GM12875 (cell line): ENCODE data around the gene BDKRB1.
"Not testable (repeated sequence)": the region's sequence is repeated elsewhere in the genome, so short reads cannot be mapped to it uniquely, and the experiment has no call there.

Experiments
- H3K4me3 ChIP-seq: one replicate; pipeline ENCODE4 v1.5.1; 2011; ENCODE audit warnings: low read depth, low read length, control low read depth
- TF ChIP-seq, protein P1 (sequence below): IDR thresholded peaks from 2 replicates; pipeline ENCODE4 v1.5.1; 2011; ENCODE audit warnings: low read depth, mild to moderate bottlenecking, control low read depth, inconsistent platforms, low read length, moderate library complexity, borderline replicate concordance; ENCODE audit not compliant: insufficient read depth

The BDKRB1 gene

DNA sequence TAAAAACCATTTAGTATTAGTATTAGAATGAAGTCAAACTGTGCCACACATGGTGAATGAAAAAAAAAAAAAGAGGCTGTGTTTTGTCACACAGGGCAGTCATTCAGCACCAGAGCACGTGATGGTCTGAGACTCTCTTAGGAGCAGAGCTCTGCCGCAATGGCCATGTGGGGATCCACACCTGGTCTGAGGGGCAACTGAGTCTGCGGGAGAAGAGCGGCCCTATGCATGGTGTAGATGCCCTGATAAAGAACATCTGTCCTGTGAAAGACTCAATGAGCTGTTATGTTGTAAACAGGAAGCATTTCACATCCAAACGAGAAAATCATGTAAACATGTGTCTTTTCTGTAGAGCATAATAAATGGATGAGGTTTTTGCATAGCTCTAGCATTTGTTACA, 12.2 kb upstream of the BDKRB1 start:
- TF ChIP-seq, protein P1, sequence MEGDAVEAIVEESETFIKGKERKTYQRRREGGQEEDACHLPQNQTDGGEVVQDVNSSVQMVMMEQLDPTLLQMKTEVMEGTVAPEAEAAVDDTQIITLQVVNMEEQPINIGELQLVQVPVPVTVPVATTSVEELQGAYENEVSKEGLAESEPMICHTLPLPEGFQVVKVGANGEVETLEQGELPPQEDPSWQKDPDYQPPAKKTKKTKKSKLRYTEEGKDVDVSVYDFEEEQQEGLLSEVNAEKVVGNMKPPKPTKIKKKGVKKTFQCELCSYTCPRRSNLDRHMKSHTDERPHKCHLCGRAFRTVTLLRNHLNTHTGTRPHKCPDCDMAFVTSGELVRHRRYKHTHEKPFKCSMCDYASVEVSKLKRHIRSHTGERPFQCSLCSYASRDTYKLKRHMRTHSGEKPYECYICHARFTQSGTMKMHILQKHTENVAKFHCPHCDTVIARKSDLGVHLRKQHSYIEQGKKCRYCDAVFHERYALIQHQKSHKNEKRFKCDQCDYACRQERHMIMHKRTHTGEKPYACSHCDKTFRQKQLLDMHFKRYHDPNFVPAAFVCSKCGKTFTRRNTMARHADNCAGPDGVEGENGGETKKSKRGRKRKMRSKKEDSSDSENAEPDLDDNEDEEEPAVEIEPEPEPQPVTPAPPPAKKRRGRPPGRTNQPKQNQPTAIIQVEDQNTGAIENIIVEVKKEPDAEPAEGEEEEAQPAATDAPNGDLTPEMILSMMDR: no peak
- no peak overlapping the region for H3K4me3 ChIP-seq

DNA sequence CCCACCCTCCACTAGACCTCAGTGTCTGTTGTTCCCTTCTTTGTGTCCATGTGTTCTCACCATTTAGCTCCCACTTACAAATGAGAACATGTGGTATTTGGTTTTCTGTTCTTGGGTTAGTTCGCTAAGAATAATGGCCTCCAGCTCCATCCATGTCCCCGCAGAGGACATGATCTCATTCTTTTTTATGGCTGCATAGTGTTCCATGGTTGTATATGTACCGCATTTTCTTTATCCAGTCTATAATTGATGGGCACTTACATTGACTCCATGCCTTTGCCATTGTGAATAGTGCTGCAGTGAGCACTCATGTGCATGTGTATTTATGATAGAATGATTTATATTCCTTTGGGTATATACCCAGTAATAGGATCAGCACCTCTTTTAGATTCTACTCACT, 10.9 kb upstream of the BDKRB1 start:
- not testable (repeated sequence) for H3K4me3 ChIP-seq

DNA sequence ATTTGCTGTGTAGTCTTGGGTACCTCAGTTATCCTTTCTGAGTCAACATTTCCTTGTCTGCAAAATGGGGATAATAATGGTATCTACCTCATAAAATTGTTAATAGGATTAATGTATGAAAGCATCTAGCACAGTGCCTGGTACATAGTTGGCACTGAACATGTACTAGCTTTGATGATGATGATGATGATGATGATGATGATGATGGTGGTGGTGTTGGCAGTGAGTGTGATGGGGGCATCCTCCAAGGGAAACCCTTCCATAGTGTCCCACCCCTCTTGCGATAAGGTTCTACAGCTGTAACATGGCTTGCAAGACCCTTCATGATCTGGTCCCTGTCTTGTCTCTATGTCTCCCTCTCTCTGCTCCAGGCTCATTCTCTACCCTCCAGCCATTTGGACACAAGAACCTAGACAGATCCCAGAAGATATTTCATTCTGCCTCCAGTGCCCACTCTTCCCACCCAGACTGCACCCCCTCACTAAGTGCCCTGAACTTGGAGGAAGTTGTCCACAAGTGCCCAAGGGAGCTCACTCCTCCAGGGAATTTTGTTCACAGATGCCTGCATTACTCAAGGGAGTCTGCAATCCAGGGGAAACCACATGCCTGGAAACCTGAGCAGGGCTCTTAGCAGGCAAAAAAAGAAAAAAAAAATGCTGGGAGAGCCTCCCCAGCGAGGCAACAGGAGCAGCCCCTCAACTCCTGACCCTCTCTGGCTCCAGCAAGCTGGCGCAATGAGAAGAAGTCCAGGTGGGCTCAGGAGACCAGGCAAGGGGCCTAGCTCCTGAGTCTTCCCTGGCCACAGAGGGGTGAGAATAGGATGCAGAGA, 10.1 kb upstream of the BDKRB1 start:
- TF ChIP-seq, protein P1: no peak
- no peak overlapping the region for H3K4me3 ChIP-seq

DNA sequence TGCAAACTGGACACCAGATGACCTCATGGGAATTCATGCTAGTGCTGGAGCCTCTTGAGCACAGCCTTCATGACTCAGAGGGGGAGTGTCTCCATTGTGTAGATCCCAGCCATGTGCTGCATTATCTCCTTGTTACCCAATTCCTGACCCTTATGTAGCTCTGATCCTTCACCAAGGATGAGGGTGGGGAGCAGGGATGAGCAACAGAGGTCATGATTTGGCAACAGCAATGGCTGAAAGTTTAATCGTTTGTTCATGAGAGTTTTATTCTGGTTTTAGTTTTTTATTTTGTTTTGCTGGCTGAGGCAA, 9.5 kb upstream of the BDKRB1 start:
- no peak overlapping the region for H3K4me3 ChIP-seq
- TF ChIP-seq, protein P1: no peak

DNA sequence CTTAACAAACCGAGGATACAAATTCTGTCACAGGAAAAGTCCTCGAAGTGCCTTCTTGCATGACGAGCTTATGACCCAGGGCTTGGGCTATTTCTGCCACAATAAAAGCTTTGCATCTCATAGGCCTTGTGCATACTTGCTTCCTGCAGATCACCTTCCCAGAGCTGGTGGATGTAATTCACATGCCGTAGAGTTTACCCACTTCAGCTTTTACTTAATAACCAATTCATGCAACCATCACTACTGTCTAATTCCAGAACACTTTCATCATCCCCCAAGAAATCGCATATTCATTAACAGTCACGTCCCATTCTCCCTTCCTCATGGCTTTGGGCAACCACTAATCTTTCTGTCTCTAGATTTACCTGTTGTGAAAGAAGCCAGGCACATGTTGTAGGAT, 9.0 kb upstream of the BDKRB1 start:
- TF ChIP-seq, protein P1: no peak
- no peak overlapping the region for H3K4me3 ChIP-seq

DNA sequence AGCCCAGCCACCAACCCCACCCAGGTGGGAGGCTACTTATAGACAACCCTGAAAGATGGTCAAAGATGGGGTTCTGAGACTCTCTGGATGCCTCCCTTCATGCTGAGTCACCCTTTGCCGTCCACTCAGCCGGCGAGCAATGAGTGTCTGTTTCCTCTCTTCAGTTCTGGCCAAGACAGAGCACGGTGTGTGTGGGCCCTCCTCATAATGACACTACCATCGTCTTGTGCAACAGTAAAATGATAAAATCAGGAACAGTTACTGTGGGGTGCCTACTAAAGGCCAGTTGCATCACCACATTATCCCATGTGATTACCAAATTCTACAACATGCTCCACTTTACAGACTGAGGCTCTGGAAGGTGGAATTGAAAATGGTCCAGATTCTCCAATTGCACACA, 7.0 kb upstream of the BDKRB1 start:
- H3K4me3 ChIP-seq: no peak overlapping the region
- TF ChIP-seq, protein P1: no peak

DNA sequence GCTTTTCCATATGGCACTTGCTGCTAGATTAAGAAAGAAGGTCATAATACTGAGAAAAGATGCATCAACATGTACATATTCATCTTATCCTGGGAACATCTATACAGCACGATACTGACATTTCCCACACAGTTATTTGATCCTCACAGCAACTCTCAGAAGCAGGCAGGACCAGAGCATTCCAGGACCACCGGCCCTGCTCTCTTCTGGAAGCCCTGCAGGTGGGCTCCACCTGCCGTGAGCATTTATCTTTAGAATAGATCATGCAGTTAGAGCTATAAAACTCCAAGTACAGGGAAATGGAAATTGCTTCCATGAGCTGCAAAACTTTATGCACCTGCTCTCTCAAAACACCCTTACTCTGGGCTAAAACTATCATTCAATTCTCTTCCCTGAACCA, 5.5 kb upstream of the BDKRB1 start:
- no peak overlapping the region for H3K4me3 ChIP-seq
- TF ChIP-seq, protein P1: no peak
